ENCODE data around the gene ZNF568.

The ZNF568 gene

GRCh38 chr19:36915992-36916830 is at the start of gene ZNF568, which contains the start of gene ZNF829:
ZNF568 (plus strand) TSS chr19:36916332; CDS start chr19:36922771, 6,439 bp downstream.
ZNF829 (minus strand) TSS chr19:36916291; CDS start chr19:36915167, 1,124 bp downstream.
- DNase-seq (ENCODE audit: low read depth), result peak; percentile 85
- peak; percentile 73 for TF ChIP-seq CTCF (IDR thresholded peaks at IDR 0.05; ENCODE audit: low read depth, low read length, missing control alignments)
- peak within 1 kb of the TSS; percentile 52 for H3K4me3 ChIP-seq (ENCODE audit: low read depth, low read length)

- H3K4me3 ChIP-seq (ENCODE audit: low read depth, low read length), result no peak overlapping the region
- no peak for TF ChIP-seq CTCF (IDR thresholded peaks at IDR 0.05; ENCODE audit: low read depth, low read length, missing control alignments)
- DNase-seq (ENCODE audit: low read depth), result no peak
These were observed 38.9 kb upstream of the ZNF568 start for GRCh38 chr19:36876993-36877938.

GRCh38 chr19:36891768-36892357 is 24.3 kb upstream of the ZNF568 start:
- no peak for TF ChIP-seq CTCF (IDR thresholded peaks at IDR 0.05; ENCODE audit: low read depth, low read length, missing control alignments)
- no peak for DNase-seq (ENCODE audit: low read depth)
- H3K4me3 ChIP-seq (ENCODE audit: low read depth, low read length), result no peak overlapping the region

- no peak overlapping the region for H3K4me3 ChIP-seq (ENCODE audit: low read depth, low read length)
- no peak for DNase-seq (ENCODE audit: low read depth)
- no peak for TF ChIP-seq CTCF (IDR thresholded peaks at IDR 0.05; ENCODE audit: low read depth, low read length, missing control alignments)
These were observed 21.2 kb upstream of the ZNF568 start for GRCh38 chr19:36894849-36895383.

GRCh38 chr19:36898422-36898821 is 17.7 kb upstream of the ZNF568 start:
- H3K4me3 ChIP-seq (ENCODE audit: low read depth, low read length), result no peak overlapping the region
- TF ChIP-seq CTCF (IDR thresholded peaks at IDR 0.05; ENCODE audit: low read depth, low read length, missing control alignments), result no peak
- no peak for DNase-seq (ENCODE audit: low read depth)

- H3K4me3 ChIP-seq (ENCODE audit: low read depth, low read length), result peak overlapping the region; percentile 52
- no peak for TF ChIP-seq CTCF (IDR thresholded peaks at IDR 0.05; ENCODE audit: low read depth, low read length, missing control alignments)
- no peak for DNase-seq (ENCODE audit: low read depth)
These were observed 859 bp downstream of the ZNF568 start for GRCh38 chr19:36916991-36917390.
